K562 (cell line): Measurements from ENCODE around the gene SNRPD2. TPM values are rescaled to one million over a fixed set of nuclear protein-coding genes. Genes with fewer than 3 reads are reported as not detected.

ENCODE experiments used
- CEBPB ChIP-seq: fragments of 450-650 bp; IDR thresholded peaks from 2 replicates; pipeline ENCODE4 v1.6.1; 2016; ENCODE audit warnings: missing genetic modification characterization, missing compliant biosample characterization
- IRF2 ChIP-seq: sonication (generic); formaldehyde crosslinking; IDR thresholded peaks from 2 replicates; pipeline ENCODE4 v1.8.1; 2022; ENCODE audit warnings: mild to moderate bottlenecking, missing genetic modification reagents
- KDM5B ChIP-seq: fragments of 200-600 bp; sonication (generic); IDR thresholded peaks from 2 replicates; pipeline ENCODE4 v1.6.1; 2012; ENCODE audit warnings: low read depth, mild to moderate bottlenecking, moderate library complexity, low read length, control low read depth, inconsistent platforms; ENCODE audit not compliant: insufficient replicate concordance
- MEF2A ChIP-seq: IDR thresholded peaks from 2 replicates; pipeline ENCODE4 v1.6.1; 2011; ENCODE audit warnings: low read depth, mild to moderate bottlenecking, low read length, moderate library complexity; ENCODE audit not compliant: control insufficient read depth
- MTA3 ChIP-seq: fragments of 450-650 bp; formaldehyde crosslinking; IDR thresholded peaks from 2 replicates; pipeline ENCODE4 v1.6.1; 2017; ENCODE audit warnings: mild to moderate bottlenecking, borderline replicate concordance
- RBBP5 ChIP-seq: fragments of 200-600 bp; sonication (generic); IDR thresholded peaks from 2 replicates; pipeline ENCODE4 v1.6.1; 2012; ENCODE audit warnings: borderline replicate concordance, mild to moderate bottlenecking, low read length, control low read depth, inconsistent platforms; ENCODE audit not compliant: insufficient read depth, poor library complexity, severe bottlenecking
- YY1 ChIP-seq, 3 experiments: IDR thresholded peaks; 2 replicates each; pipeline ENCODE4 v1.6.1; 2011; ENCODE audit warnings: low read length in 2 of 3, mild to moderate bottlenecking in 2 of 3, moderate library complexity in 2 of 3, borderline replicate concordance in 1 of 3, control low read depth in 1 of 3, low read depth in 1 of 3; ENCODE audit not compliant: insufficient read depth in 3 of 3, insufficient replicate concordance in 2 of 3, control insufficient read depth in 1 of 3, insufficient read length in 1 of 3; ENCODE audit errors: extremely low read depth in 1 of 3
- ZMIZ1 ChIP-seq, 2 experiments: fragments of 150-350 bp in 1 of 2; IDR thresholded peaks; 2 replicates each; pipeline ENCODE4 v1.6.1; 2012 to 2016; ENCODE audit warnings: low read depth in 2 of 2, low read length in 2 of 2, mild to moderate bottlenecking in 1 of 2, moderate library complexity in 1 of 2
- ZNF224 ChIP-seq: sonication (generic); formaldehyde crosslinking; IDR thresholded peaks from 2 replicates; pipeline ENCODE4 v1.8.0; 2022; ENCODE audit warnings: mild to moderate bottlenecking, missing genetic modification reagents
- ZNF239 ChIP-seq: fragments of 250-450 bp; sonication (Bioruptor Pico); IDR thresholded peaks from 2 replicates; pipeline ENCODE4 v1.4.0; 2020; ENCODE audit warnings: mild to moderate bottlenecking
- polyA plus RNA-seq, 8 experiments: library from polyadenylated mRNA; depleted of rRNA in 4 of 8; stranded (reverse) in 5 of 8; unstranded in 3 of 8; fragments of >200 nt; fragmentation: Nextera tagmentation in 2 of 8; fragmentation: Illumina TruSeq in 1 of 8; extraction: Ambion mirVana in 2 of 8; extraction: Trizol in 1 of 8; gene quantifications; 2 replicates each; pipeline versions ENCODE4 v1.2.1 to v1.2.3, GENCODE V29; 2011 to 2014; ENCODE audit warnings: inconsistent platforms in 1 of 8, missing spikeins in 1 of 8
- total RNA-seq, 7 experiments: library from RNA; depleted of rRNA in 6 of 7; stranded (reverse); fragments of >200 nt in 6 of 7; fragmentation: Illumina TruSeq in 2 of 7; extraction: Trizol in 2 of 7; gene quantifications; 2 replicates each; pipeline versions ENCODE4 v1.2.1 to v1.2.3, GENCODE V29; 2011 to 2021; ENCODE audit warnings: low replicate concordance in 1 of 7
- TF ChIP-seq, protein P1 (sequence below): IDR thresholded peaks from 3 replicates; pipeline ENCODE4 v1.6.1; 2011; ENCODE audit warnings: borderline replicate concordance, mild to moderate bottlenecking, moderate library complexity; ENCODE audit not compliant: insufficient read length; ENCODE audit errors: extremely low read depth
- TF ChIP-seq, protein P2 (sequence below), 2 experiments: fragments of 450-650 bp in 1 of 2; IDR thresholded peaks; 2 replicates each; pipeline ENCODE4 v1.6.1; 2011 to 2017; ENCODE audit warnings: low read depth in 2 of 2, antibody characterized with exemption in 1 of 2, borderline replicate concordance in 1 of 2, low read length in 1 of 2, mild to moderate bottlenecking in 1 of 2, mixed read lengths in 1 of 2; ENCODE audit not compliant: control insufficient read depth in 1 of 2

SNRPD2 gene
- total and polyA plus RNA-seq, 9 of the 15 experiments (the other 6 are each of a cell fraction or from before 2014, with no cell fraction given), result 728 to 4,411 (median 1,029) TPM

DNA sequence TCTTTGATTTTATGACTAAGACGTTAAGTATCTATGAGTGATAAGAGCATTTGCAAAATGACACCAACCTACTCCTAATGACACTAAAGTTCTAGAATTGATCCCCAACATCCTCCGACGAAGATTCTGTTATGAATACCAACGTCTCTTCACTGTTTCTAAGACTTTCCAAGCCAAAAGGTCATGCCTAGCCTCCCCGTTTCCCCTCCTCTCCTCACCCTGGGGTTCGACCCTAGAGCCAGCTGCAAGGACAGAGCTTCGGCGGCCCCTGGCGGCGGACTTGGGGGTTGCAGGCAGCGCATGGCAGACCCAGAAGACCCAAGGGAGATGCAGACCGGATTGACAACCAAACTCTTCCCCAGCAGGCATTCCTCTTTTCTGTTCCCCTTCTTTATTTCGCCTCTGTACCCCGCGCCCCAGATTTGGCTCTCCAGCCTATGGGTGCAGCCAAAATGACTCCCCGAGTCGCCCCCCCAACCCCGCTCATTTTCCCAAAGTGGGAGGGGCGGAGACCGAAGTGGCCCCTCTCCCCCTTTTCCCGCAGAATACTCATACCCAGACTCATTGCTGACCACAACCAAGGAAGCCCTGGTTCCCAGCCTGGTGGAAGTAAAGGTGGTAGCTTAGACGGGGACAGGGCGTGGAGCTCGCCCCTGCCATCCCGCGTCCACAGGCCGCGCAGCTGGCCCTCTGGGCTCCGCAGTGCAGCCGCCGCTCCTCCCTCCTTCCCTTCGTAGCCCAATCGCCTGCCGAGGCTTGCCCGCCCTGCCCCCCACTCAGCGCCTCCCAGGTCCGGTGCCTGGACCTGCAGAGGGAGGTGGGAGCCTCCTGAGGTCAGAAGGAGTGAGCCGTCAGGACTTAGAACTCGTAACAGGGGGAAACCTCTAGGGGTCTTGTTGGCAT lies 48.5 kb downstream of the SNRPD2 start (continued):
- TF ChIP-seq RBBP5, result no peak
- TF ChIP-seq MTA3, result 0 out of 2 replicates have a peak, but pooled peaks have one; percentile 43
- TF ChIP-seq, protein P1, sequence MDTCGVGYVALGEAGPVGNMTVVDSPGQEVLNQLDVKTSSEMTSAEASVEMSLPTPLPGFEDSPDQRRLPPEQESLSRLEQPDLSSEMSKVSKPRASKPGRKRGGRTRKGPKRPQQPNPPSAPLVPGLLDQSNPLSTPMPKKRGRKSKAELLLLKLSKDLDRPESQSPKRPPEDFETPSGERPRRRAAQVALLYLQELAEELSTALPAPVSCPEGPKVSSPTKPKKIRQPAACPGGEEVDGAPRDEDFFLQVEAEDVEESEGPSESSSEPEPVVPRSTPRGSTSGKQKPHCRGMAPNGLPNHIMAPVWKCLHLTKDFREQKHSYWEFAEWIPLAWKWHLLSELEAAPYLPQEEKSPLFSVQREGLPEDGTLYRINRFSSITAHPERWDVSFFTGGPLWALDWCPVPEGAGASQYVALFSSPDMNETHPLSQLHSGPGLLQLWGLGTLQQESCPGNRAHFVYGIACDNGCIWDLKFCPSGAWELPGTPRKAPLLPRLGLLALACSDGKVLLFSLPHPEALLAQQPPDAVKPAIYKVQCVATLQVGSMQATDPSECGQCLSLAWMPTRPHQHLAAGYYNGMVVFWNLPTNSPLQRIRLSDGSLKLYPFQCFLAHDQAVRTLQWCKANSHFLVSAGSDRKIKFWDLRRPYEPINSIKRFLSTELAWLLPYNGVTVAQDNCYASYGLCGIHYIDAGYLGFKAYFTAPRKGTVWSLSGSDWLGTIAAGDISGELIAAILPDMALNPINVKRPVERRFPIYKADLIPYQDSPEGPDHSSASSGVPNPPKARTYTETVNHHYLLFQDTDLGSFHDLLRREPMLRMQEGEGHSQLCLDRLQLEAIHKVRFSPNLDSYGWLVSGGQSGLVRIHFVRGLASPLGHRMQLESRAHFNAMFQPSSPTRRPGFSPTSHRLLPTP, result peak; percentile 13
- peak in 2 of 3 experiments; percentile 21 to 33 for TF ChIP-seq YY1 (IDR thresholded peaks at IDR 0.05; ENCODE audit: borderline replicate concordance in 1 of 3, control insufficient read depth in 1 of 3, extremely low read depth in 1 of 3, insufficient read depth in 3 of 3, insufficient read length in 1 of 3, insufficient replicate concordance in 2 of 3, low read depth in 1 of 3, low read length in 2 of 3)
- TF ChIP-seq ZNF224 (CRISPR knock-in tag), result no peak
- no peak for TF ChIP-seq MEF2A
- TF ChIP-seq IRF2 (CRISPR knock-in tag), result no peak
- no peak for TF ChIP-seq ZNF239 (CRISPR knock-in tag)
- no peak for TF ChIP-seq ZMIZ1 (IDR thresholded peaks at IDR 0.05; ENCODE audit: low read depth in 2 of 2, low read length in 2 of 2)
- peak; percentile 27 for TF ChIP-seq KDM5B
- no peak for TF ChIP-seq CEBPB (tag)
- TF ChIP-seq, protein P2, sequence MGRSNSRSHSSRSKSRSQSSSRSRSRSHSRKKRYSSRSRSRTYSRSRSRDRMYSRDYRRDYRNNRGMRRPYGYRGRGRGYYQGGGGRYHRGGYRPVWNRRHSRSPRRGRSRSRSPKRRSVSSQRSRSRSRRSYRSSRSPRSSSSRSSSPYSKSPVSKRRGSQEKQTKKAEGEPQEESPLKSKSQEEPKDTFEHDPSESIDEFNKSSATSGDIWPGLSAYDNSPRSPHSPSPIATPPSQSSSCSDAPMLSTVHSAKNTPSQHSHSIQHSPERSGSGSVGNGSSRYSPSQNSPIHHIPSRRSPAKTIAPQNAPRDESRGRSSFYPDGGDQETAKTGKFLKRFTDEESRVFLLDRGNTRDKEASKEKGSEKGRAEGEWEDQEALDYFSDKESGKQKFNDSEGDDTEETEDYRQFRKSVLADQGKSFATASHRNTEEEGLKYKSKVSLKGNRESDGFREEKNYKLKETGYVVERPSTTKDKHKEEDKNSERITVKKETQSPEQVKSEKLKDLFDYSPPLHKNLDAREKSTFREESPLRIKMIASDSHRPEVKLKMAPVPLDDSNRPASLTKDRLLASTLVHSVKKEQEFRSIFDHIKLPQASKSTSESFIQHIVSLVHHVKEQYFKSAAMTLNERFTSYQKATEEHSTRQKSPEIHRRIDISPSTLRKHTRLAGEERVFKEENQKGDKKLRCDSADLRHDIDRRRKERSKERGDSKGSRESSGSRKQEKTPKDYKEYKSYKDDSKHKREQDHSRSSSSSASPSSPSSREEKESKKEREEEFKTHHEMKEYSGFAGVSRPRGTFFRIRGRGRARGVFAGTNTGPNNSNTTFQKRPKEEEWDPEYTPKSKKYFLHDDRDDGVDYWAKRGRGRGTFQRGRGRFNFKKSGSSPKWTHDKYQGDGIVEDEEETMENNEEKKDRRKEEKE (IDR thresholded peaks at IDR 0.05; ENCODE audit: borderline replicate concordance in 1 of 2, control insufficient read depth in 1 of 2, low read depth in 2 of 2, low read length in 1 of 2), result no peak
